HPDE6-E6E7 (cell line): ENCODE measurements around the gene RCOR1.

Experiments used
- DNase-seq: peaks from one replicate; pipeline ENCODE4 v3.0.0; 2011; ENCODE audit warnings: missing footprints; ENCODE audit errors: extremely low spot score

The RCOR1 gene

GRCh38 chr14:102723650-102724049 lies 131.2 kb downstream of the RCOR1 start:
- no peak for DNase-seq

- no peak for DNase-seq
These were observed 133.9 kb downstream of the RCOR1 start for GRCh38 chr14:102726191-102726949.

GRCh38 chr14:102727336-102728095 lies 135.1 kb downstream of the RCOR1 start:
- DNase-seq: no peak

- DNase-seq: no peak
These were observed 136.1 kb downstream of the RCOR1 start for GRCh38 chr14:102728501-102728900.

GRCh38 chr14:102729268-102729667 lies 136.8 kb downstream of the RCOR1 start:
- no peak for DNase-seq

GRCh38 chr14:102729825-102730224 lies 137.4 kb downstream of the RCOR1 start:
- no peak for DNase-seq

GRCh38 chr14:102731101-102731870 lies 138.8 kb downstream of the RCOR1 start:
- no peak for DNase-seq

GRCh38 chr14:102731871-102732800 lies 139.7 kb downstream of the RCOR1 start:
- no peak for DNase-seq

GRCh38 chr14:102732924-102733323 lies 140.5 kb downstream of the RCOR1 start:
- no peak for DNase-seq

- DNase-seq: no peak
These were observed 140.9 kb downstream of the RCOR1 start for GRCh38 chr14:102733326-102733725.

GRCh38 chr14:102734436-102734835 lies 142.0 kb downstream of the RCOR1 start:
- no peak for DNase-seq

GRCh38 chr14:102736956-102737355 lies 144.5 kb downstream of the RCOR1 start:
- DNase-seq: no peak

GRCh38 chr14:102737402-102738372 lies 145.2 kb downstream of the RCOR1 start:
- no peak for DNase-seq

- DNase-seq: no peak
These were observed 146.1 kb downstream of the RCOR1 start for GRCh38 chr14:102738373-102739189.

- DNase-seq: no peak
These were observed 146.7 kb downstream of the RCOR1 start for GRCh38 chr14:102739190-102739469.

- DNase-seq: no peak
These were observed 154.4 kb downstream of the RCOR1 start for GRCh38 chr14:102746634-102747438.

- DNase-seq: no peak
These were observed 156.4 kb downstream of the RCOR1 start for GRCh38 chr14:102748806-102749205.
